HepG2 (cell line): Measurements from ENCODE around the gene ASH1L. TPM values are rescaled to one million over a fixed set of nuclear protein-coding genes. Genes with fewer than 3 reads are reported as not detected.

ENCODE experiments used
- ADNP ChIP-seq: sonication (generic); formaldehyde crosslinking; IDR thresholded peaks from 2 replicates; pipeline ENCODE4 v1.4.0; 2020; ENCODE audit warnings: missing genetic modification reagents
- CBX1 ChIP-seq: IDR thresholded peaks from one replicate; pipeline ENCODE4 v1.6.1; 2016; ENCODE audit warnings: antibody characterized with exemption, low read depth
- FLYWCH1 ChIP-seq: sonication (generic); formaldehyde crosslinking; IDR thresholded peaks from 2 replicates; pipeline ENCODE4 v1.8.1; 2023; ENCODE audit warnings: mild to moderate bottlenecking, missing genetic modification reagents
- GTF2F1 ChIP-seq: fragments of 150-350 bp; IDR thresholded peaks from 2 replicates; pipeline ENCODE4 v1.6.1; 2014; ENCODE audit warnings: low read length
- ONECUT2 ChIP-seq: sonication (generic); formaldehyde crosslinking; IDR thresholded peaks from 2 replicates; pipeline ENCODE4 v1.4.0; 2020; ENCODE audit warnings: missing genetic modification reagents
- RXRB ChIP-seq: IDR thresholded peaks from 2 replicates; pipeline ENCODE4 v1.6.1; 2016; ENCODE audit warnings: borderline replicate concordance, missing genetic modification reagents, missing compliant biosample characterization
- YEATS4 ChIP-seq: sonication (generic); formaldehyde crosslinking; IDR thresholded peaks from 2 replicates; pipeline ENCODE4 v1.4.0; 2020; ENCODE audit warnings: missing genetic modification reagents, borderline replicate concordance
- ZFP1 ChIP-seq: IDR thresholded peaks from 2 replicates; pipeline ENCODE4 v1.6.1; 2016
- ZNF329 ChIP-seq: sonication (generic); formaldehyde crosslinking; IDR thresholded peaks from 2 replicates; pipeline ENCODE4 v1.9.0; 2021; ENCODE audit warnings: low read depth, mild to moderate bottlenecking, missing genetic modification reagents
- ZNF337 ChIP-seq: sonication (generic); formaldehyde crosslinking; IDR thresholded peaks from 2 replicates; pipeline ENCODE4 v1.5.1; 2020; ENCODE audit warnings: missing genetic modification reagents, low read depth, mild to moderate bottlenecking, borderline replicate concordance
- ZNF350 ChIP-seq: sonication (generic); formaldehyde crosslinking; IDR thresholded peaks from 2 replicates; pipeline ENCODE4 v1.4.0; 2020; ENCODE audit warnings: mild to moderate bottlenecking, low read depth, missing genetic modification reagents, borderline replicate concordance
- ZNF430 ChIP-seq: sonication (generic); formaldehyde crosslinking; IDR thresholded peaks from 2 replicates; pipeline ENCODE4 v1.9.0; 2021; ENCODE audit warnings: mild to moderate bottlenecking, missing genetic modification reagents
- ZNF510 ChIP-seq: sonication (generic); formaldehyde crosslinking; IDR thresholded peaks from 2 replicates; pipeline ENCODE4 v1.4.0; 2020; ENCODE audit warnings: low read depth, mild to moderate bottlenecking, missing genetic modification reagents
- ZNF549 ChIP-seq: sonication (generic); formaldehyde crosslinking; IDR thresholded peaks from 2 replicates; pipeline ENCODE4 v1.5.0; 2020; ENCODE audit warnings: missing genetic modification reagents
- ZNF550 ChIP-seq: sonication (generic); formaldehyde crosslinking; IDR thresholded peaks from 2 replicates; pipeline ENCODE4 v1.4.0; 2020; ENCODE audit warnings: mild to moderate bottlenecking, missing genetic modification reagents, borderline replicate concordance
- ZNF792 ChIP-seq: IDR thresholded peaks from 2 replicates; pipeline ENCODE4 v1.6.1; 2016
- polyA plus RNA-seq, 8 experiments: library from polyadenylated mRNA; depleted of rRNA in 3 of 8; stranded (reverse) in 7 of 8; unstranded in 1 of 8; fragments of >200 nt; fragmentation: Illumina TruSeq in 4 of 8; extraction: Trizol in 4 of 8; gene quantifications; 2 replicates each; pipeline versions ENCODE4 v1.2.1 to v1.2.3, GENCODE V29; 2011 to 2016; ENCODE audit warnings: low read depth in 4 of 8, missing spikeins in 1 of 8, mixed read lengths in 1 of 8; ENCODE audit not compliant: insufficient read depth in 1 of 8
- total RNA-seq, 5 experiments: library from RNA; depleted of rRNA; stranded (reverse); fragments of >200 nt; fragmentation: Illumina TruSeq; extraction: Trizol; gene quantifications; 2 replicates each; pipeline ENCODE4 v1.2.3, GENCODE V29; 2016; ENCODE audit warnings: low read depth in 1 of 5
- TF ChIP-seq, protein P1 (sequence below): IDR thresholded peaks from 2 replicates; pipeline ENCODE4 v1.6.1; 2016; ENCODE audit warnings: low read depth, control low read depth
- TF ChIP-seq, protein P2 (sequence below): sonication (generic); formaldehyde crosslinking; IDR thresholded peaks from 2 replicates; pipeline ENCODE4 v1.8.0; 2022; ENCODE audit warnings: mild to moderate bottlenecking, missing genetic modification reagents, moderate library complexity
- TF ChIP-seq, protein P3 (sequence below): sonication (generic); formaldehyde crosslinking; IDR thresholded peaks from 2 replicates; pipeline ENCODE4 v1.9.0; 2022; ENCODE audit warnings: missing genetic modification reagents, mild to moderate bottlenecking, borderline replicate concordance
- TF ChIP-seq, protein P4 (sequence below), 2 experiments: sonication (generic) in 1 of 2; formaldehyde crosslinking in 1 of 2; IDR thresholded peaks; 2 replicates each; pipeline versions ENCODE4 v1.4.0 to v1.6.1; 2016 to 2020; ENCODE audit warnings: borderline replicate concordance in 1 of 2, low read depth in 1 of 2, mild to moderate bottlenecking in 1 of 2, missing genetic modification reagents in 1 of 2
- TF ChIP-seq, protein P5 (sequence below): IDR thresholded peaks from 2 replicates; pipeline ENCODE4 v1.6.1; 2016; ENCODE audit warnings: control low read depth

The ASH1L gene
- total and polyA plus RNA-seq, 2 of the 13 experiments (the other 11 are each of a cell fraction or from before 2014, with no cell fraction given) = 10.2 to 15.3 TPM

DNA sequence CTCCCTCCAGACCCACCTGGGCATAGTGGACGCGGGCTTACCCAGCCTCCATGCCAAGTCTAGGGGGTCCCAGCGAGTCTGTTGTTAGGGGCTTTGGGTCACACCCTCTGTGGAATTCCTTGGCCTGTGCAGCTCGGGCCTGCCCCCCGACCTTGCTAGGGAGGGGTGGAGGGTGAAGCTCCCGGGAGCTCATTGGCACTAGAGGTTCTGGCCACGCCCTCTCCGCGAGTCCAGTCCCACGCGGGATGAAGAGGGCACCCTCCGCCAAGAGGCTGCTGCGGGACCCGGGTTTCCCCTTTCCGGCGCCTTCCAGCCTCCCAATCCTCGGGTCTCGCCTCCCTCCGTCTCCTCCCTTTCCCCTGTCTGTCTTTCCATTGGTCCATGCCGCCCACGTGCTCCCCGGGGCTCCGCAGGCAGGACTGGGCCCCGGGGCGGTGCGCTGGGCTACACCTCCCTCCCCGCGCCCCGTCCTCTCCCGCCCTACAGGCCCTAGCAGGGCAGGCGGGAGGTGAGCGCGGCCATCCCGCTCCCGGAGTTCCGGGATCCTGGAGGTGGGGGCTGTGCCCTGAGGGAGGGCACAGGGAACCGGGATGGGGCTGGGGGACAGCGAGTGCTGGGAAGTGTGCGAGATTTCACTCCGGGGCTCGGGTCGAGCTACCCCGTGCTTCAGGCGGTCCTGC is 238.4 kb downstream of the ASH1L start (continued):
- TF ChIP-seq, protein P1, sequence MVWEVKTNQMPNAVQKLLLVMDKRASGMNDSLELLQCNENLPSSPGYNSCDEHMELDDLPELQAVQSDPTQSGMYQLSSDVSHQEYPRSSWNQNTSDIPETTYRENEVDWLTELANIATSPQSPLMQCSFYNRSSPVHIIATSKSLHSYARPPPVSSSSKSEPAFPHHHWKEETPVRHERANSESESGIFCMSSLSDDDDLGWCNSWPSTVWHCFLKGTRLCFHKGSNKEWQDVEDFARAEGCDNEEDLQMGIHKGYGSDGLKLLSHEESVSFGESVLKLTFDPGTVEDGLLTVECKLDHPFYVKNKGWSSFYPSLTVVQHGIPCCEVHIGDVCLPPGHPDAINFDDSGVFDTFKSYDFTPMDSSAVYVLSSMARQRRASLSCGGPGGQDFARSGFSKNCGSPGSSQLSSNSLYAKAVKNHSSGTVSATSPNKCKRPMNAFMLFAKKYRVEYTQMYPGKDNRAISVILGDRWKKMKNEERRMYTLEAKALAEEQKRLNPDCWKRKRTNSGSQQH (CRISPR knock-in tag) = peak; percentile 58; the same call in 1 of the 2 replicates
- TF ChIP-seq, protein P2, sequence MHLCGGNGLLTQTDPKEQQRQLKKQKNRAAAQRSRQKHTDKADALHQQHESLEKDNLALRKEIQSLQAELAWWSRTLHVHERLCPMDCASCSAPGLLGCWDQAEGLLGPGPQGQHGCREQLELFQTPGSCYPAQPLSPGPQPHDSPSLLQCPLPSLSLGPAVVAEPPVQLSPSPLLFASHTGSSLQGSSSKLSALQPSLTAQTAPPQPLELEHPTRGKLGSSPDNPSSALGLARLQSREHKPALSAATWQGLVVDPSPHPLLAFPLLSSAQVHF (CRISPR knock-in tag) = no peak
- peak; percentile 17 for TF ChIP-seq CBX1
- peak; percentile 57; the same call in 1 of the 2 replicates for TF ChIP-seq YEATS4
- no peak for TF ChIP-seq ZNF549 (CRISPR knock-in tag)
- TF ChIP-seq GTF2F1 = no peak
- TF ChIP-seq RXRB (CRISPR knock-in tag) = peak; percentile 23; the same call in 1 of the 2 replicates
- TF ChIP-seq ONECUT2 (CRISPR knock-in tag) = no peak
- TF ChIP-seq ZNF510 (CRISPR knock-in tag) = peak; percentile 42; the same call in 1 of the 2 replicates
- no peak for TF ChIP-seq ZNF550 (CRISPR knock-in tag)
- no peak for TF ChIP-seq ZFP1 (CRISPR knock-in tag)
- TF ChIP-seq ADNP (CRISPR knock-in tag) = no peak
- TF ChIP-seq ZNF430 (CRISPR knock-in tag) = peak; percentile 36; the same call in 1 of the 2 replicates
- TF ChIP-seq FLYWCH1 (CRISPR knock-in tag) = no peak
- 0 out of 2 replicates have a peak, but pooled peaks have one; percentile 12 for TF ChIP-seq ZNF337
- TF ChIP-seq, protein P3, sequence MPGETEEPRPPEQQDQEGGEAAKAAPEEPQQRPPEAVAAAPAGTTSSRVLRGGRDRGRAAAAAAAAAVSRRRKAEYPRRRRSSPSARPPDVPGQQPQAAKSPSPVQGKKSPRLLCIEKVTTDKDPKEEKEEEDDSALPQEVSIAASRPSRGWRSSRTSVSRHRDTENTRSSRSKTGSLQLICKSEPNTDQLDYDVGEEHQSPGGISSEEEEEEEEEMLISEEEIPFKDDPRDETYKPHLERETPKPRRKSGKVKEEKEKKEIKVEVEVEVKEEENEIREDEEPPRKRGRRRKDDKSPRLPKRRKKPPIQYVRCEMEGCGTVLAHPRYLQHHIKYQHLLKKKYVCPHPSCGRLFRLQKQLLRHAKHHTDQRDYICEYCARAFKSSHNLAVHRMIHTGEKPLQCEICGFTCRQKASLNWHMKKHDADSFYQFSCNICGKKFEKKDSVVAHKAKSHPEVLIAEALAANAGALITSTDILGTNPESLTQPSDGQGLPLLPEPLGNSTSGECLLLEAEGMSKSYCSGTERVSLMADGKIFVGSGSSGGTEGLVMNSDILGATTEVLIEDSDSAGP (CRISPR knock-in tag) = peak; percentile 62; the same call in 1 of the 2 replicates
- TF ChIP-seq, protein P4, sequence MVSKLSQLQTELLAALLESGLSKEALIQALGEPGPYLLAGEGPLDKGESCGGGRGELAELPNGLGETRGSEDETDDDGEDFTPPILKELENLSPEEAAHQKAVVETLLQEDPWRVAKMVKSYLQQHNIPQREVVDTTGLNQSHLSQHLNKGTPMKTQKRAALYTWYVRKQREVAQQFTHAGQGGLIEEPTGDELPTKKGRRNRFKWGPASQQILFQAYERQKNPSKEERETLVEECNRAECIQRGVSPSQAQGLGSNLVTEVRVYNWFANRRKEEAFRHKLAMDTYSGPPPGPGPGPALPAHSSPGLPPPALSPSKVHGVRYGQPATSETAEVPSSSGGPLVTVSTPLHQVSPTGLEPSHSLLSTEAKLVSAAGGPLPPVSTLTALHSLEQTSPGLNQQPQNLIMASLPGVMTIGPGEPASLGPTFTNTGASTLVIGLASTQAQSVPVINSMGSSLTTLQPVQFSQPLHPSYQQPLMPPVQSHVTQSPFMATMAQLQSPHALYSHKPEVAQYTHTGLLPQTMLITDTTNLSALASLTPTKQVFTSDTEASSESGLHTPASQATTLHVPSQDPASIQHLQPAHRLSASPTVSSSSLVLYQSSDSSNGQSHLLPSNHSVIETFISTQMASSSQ (IDR thresholded peaks at IDR 0.05; ENCODE audit: low read depth) = no peak
- TF ChIP-seq, protein P4 (CRISPR knock-in tag; IDR thresholded peaks at IDR 0.05; ENCODE audit: borderline replicate concordance) = peak; percentile 42; the same call in 1 of the 2 replicates
- TF ChIP-seq, protein P5, sequence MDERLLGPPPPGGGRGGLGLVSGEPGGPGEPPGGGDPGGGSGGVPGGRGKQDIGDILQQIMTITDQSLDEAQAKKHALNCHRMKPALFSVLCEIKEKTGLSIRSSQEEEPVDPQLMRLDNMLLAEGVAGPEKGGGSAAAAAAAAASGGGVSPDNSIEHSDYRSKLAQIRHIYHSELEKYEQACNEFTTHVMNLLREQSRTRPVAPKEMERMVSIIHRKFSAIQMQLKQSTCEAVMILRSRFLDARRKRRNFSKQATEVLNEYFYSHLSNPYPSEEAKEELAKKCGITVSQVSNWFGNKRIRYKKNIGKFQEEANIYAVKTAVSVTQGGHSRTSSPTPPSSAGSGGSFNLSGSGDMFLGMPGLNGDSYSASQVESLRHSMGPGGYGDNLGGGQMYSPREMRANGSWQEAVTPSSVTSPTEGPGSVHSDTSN = no peak
- TF ChIP-seq ZNF350 (CRISPR knock-in tag) = peak; percentile 8; the same call in 1 of the 2 replicates
- TF ChIP-seq ZNF792 (CRISPR knock-in tag) = peak; percentile 13; the same call in 1 of the 2 replicates
- TF ChIP-seq ZNF329 = 0 out of 2 replicates have a peak, but pooled peaks have one; percentile 60
